Left lung (tissue), 10 donors: ENCODE results near the gene MAGI1. TPM values are rescaled to one million over a fixed set of nuclear protein-coding genes. Genes with fewer than 3 reads are reported as not detected.
"Not testable (repeated sequence)": the region's sequence is repeated elsewhere in the genome, so short reads cannot be mapped to it uniquely, and the experiment has no call there.

Experiments
- ATAC-seq: fragments of 200-7000 bp; cut with Tn5 transposase; one replicate; pipeline ENCODE4 v1.9.1; 2020; ENCODE audit warnings: moderate library complexity
- DNase-seq, 4 donors: peaks; one replicate each; pipeline ENCODE4 v3.0.0-alpha.2; 2013 to 2020
- H3K27ac ChIP-seq, 2 donors: fragments of 200-600 bp; sonication (generic) in 1 of 2; one replicate each; pipeline versions ENCODE4 v1.5.0 to v1.8.0; 2020 to 2021
- H3K27me3 ChIP-seq, 2 donors: fragments of 200-600 bp; sonication (generic) in 1 of 2; one replicate each; pipeline versions ENCODE4 v1.5.0 to v1.8.0; 2020 to 2021
- H3K36me3 ChIP-seq, 2 donors: fragments of 200-600 bp; sonication (generic) in 1 of 2; one replicate each; pipeline versions ENCODE4 v1.5.0 to v1.8.0; 2020 to 2021
- H3K4me1 ChIP-seq, 2 donors: fragments of 200-600 bp; one replicate each; pipeline ENCODE4 v1.8.0; 2021
- H3K4me3 ChIP-seq, 2 donors: fragments of 200-600 bp; sonication (generic) in 1 of 2; one replicate each; pipeline versions ENCODE4 v1.5.0 to v1.8.0; 2020 to 2021; ENCODE audit warnings: mild to moderate bottlenecking in 1 of 2
- H3K9me3 ChIP-seq, 2 donors: fragments of 200-600 bp; sonication (generic) in 1 of 2; one replicate each; pipeline versions ENCODE4 v1.5.0 to v1.8.0; 2020 to 2021
- intact Hi-C, 2 donors: fragments of 100-400 bp; cut with DNase I; formaldehyde crosslinking; loops; one replicate each; pipeline versions ENCODE4 v1.11.2 to v1.14.2; 2022
- polyA plus RNA-seq, 6 donors: library from polyadenylated mRNA; unstranded; fragments of 120-200 nt; gene quantifications; one replicate each; pipeline ENCODE4 v1.2.1, GENCODE V29; 2013; ENCODE audit not compliant: insufficient read length in 6 of 6
- total RNA-seq, 2 donors: library from RNA; stranded (reverse); fragmentation: NEBNext Ultra II Directional; extraction: Animal tissue kit (Norgen Biotek cat#: 25700); gene quantifications; one replicate each; pipeline ENCODE4 v1.2.1, GENCODE V29; 2021
- TF ChIP-seq, protein P1 (sequence below), 2 donors: fragments of 200-600 bp; sonication (generic) in 1 of 2; IDR thresholded peaks; one replicate each; pipeline versions ENCODE4 v1.5.0 to v1.8.0; 2021; ENCODE audit warnings: antibody characterized with exemption in 2 of 2
- donor health status: DM: no; HTN: yes; CAD: no.
- donor health status: DM: no; HTN: no; CAD: no.

Gene MAGI1
- total and polyA plus RNA-seq, 8 donors = 25.4 to 32.0 (median 28.7) TPM

GRCh38 chr3:65723985-65724384 lies 314.7 kb downstream of the MAGI1 start:
- Histone ChIP-seq H3K9me3 (no peaks in the 10 kb centered on the region), H3K27ac (no peak overlapping the region), H3K4me1 (peaks cover 0 to 3% of the 10 kb centered on the region in 2 donors), H3K4me3 (no peak overlapping the region), H3K27me3 (no peaks in the 10 kb centered on the region), H3K36me3 (no peaks in the 10 kb centered on the region)
- TF ChIP-seq, protein P1, sequence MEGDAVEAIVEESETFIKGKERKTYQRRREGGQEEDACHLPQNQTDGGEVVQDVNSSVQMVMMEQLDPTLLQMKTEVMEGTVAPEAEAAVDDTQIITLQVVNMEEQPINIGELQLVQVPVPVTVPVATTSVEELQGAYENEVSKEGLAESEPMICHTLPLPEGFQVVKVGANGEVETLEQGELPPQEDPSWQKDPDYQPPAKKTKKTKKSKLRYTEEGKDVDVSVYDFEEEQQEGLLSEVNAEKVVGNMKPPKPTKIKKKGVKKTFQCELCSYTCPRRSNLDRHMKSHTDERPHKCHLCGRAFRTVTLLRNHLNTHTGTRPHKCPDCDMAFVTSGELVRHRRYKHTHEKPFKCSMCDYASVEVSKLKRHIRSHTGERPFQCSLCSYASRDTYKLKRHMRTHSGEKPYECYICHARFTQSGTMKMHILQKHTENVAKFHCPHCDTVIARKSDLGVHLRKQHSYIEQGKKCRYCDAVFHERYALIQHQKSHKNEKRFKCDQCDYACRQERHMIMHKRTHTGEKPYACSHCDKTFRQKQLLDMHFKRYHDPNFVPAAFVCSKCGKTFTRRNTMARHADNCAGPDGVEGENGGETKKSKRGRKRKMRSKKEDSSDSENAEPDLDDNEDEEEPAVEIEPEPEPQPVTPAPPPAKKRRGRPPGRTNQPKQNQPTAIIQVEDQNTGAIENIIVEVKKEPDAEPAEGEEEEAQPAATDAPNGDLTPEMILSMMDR (IDR thresholded peaks at IDR 0.05) = no peak
- DNase-seq (no peak), ATAC-seq (no peak)
- intact Hi-C loops = no loop called here

GRCh38 chr3:65723011-65723410 lies 315.7 kb downstream of the MAGI1 start:
- no peak for DNase-seq
- no peak for ATAC-seq
- Histone ChIP-seq H3K4me3 (no peak overlapping the region), H3K27ac (no peak overlapping the region), H3K27me3 (no peaks in the 10 kb centered on the region), H3K4me1 (peaks cover 0 to 3% of the 10 kb centered on the region in 2 donors), H3K9me3 (no peaks in the 10 kb centered on the region), H3K36me3 (no peaks in the 10 kb centered on the region)
- TF ChIP-seq, protein P1 (IDR thresholded peaks at IDR 0.05) = no peak
- intact Hi-C loops = no loop called here

DNA sequence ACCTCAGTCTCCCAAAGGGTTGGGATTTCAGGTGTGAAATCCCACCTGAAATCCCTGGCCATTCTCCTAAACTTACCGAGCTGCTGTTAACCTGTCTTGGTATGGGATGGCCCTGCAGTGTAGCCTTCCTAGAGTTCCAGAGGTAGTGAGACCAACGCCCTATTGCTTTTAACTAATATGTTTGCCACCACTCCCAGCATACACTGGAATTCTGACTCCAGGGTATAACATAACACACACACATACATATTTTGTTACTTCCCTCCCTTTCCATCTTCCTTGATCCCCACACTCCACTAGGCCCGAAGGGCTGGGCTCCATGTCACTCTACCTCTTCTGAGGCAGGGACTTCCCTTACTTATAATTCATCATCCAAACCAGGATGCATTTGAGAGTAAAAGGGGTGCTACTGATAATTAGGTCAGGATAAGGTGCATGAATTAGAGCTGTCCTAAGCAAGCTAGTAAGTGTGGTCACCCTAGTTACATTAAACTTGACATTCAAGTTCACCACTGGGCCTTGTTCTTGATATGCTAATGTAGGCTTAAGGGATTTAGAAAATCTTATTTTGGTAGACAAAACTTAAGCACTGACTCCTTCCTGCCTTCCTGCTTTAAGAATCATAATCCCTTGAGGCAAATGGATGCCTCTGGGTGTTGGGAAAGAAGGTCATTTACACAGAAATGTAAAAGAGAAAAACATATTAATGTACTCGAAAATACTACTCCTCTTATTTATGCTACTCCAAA lies 317.6 kb downstream of the MAGI1 start:
- Histone ChIP-seq H3K4me1 (peaks cover 0 to 3% of the 10 kb centered on the region in 2 donors), H3K9me3 (no peaks in the 10 kb centered on the region), H3K36me3 (no peaks in the 10 kb centered on the region), H3K27me3 (no peaks in the 10 kb centered on the region), H3K4me3 (no peak overlapping the region), H3K27ac (no peak overlapping the region)
- ATAC-seq = no peak
- TF ChIP-seq, protein P1 (IDR thresholded peaks at IDR 0.05) = no peak
- no peak for DNase-seq
- intact Hi-C loops = no loop called here

DNA sequence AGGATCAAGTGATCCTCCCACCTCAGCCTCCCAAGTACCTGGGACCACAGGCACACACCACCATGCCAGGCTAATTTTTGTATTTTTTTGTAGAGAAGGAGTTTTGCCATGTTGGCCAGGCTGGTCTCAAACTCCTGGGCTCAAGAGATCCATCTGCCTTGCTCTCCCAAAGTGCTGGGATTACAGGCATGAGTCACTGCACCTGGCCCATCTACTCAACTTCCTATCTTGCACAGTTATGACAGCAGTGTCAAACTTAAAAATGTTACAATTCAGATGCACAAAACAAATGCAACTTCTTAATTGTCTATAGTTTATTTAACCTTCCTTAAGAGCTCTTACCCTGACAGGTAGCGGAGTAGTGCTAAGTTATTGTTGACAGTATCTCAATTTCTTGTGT lies 319.1 kb downstream of the MAGI1 start:
- intact Hi-C loops, H3K36me3 ChIP-seq, H3K9me3 ChIP-seq, H3K4me3 ChIP-seq, DNase-seq, ATAC-seq, H3K27ac ChIP-seq, H3K27me3 ChIP-seq, H3K4me1 ChIP-seq: not testable (repeated sequence)

GRCh38 chr3:65717676-65718346 lies 320.9 kb downstream of the MAGI1 start:
- ATAC-seq (no peak), DNase-seq (no peak)
- H3K4me3 ChIP-seq = no peak overlapping the region
- H3K9me3 ChIP-seq = no peaks in the 10 kb centered on the region
- intact Hi-C loops = no loop called here
- H3K27ac ChIP-seq = no peak overlapping the region
- no peaks in the 10 kb centered on the region for H3K36me3 ChIP-seq
- TF ChIP-seq, protein P1 (IDR thresholded peaks at IDR 0.05) = no peak
- H3K4me1 ChIP-seq = peaks cover 0 to 5% of the 10 kb centered on the region in 2 donors
- H3K27me3 ChIP-seq = no peaks in the 10 kb centered on the region
